SK-N-SH (cell line): ENCODE data around the gene GGCT.

ENCODE experiments used
- CHD2 ChIP-seq: fragments of 150-350 bp; IDR thresholded peaks from 2 replicates; pipeline ENCODE4 v1.6.1; 2018; ENCODE audit warnings: low read length; ENCODE audit not compliant: partially characterized antibody
- EP300 ChIP-seq, 2 experiments: IDR thresholded peaks; 2 replicates each; pipeline versions ENCODE4 v1.4.0 to v1.6.1; 2012; ENCODE audit warnings: borderline replicate concordance in 1 of 2, low read depth in 1 of 2, low read length in 1 of 2
- EZH2phosphoT487 ChIP-seq: fragments of 200-600 bp; sonication (generic); IDR thresholded peaks from 2 replicates; pipeline ENCODE4 v1.6.1; 2017; ENCODE audit warnings: low read depth, mixed run types, mild to moderate bottlenecking, antibody characterized with exemption, moderate library complexity, borderline replicate concordance
- FOXM1 ChIP-seq: IDR thresholded peaks from 2 replicates; pipeline ENCODE4 v1.4.0; 2012; ENCODE audit warnings: low read depth, mild to moderate bottlenecking
- GABPA ChIP-seq: IDR thresholded peaks from 2 replicates; pipeline ENCODE4 v1.4.0; 2012; ENCODE audit warnings: low read depth, mild to moderate bottlenecking
- POLR2AphosphoS5 ChIP-seq: IDR thresholded peaks from 2 replicates; pipeline ENCODE4 v1.6.1; 2012; ENCODE audit warnings: low read depth, low read length
- SMC3 ChIP-seq: IDR thresholded peaks from 2 replicates; pipeline ENCODE4 v1.6.1; 2012; ENCODE audit warnings: low read depth, low read length, improper control_type of control experiment
- TAF1 ChIP-seq: IDR thresholded peaks from 2 replicates; pipeline ENCODE4 v1.6.1; 2012; ENCODE audit warnings: low read depth, mild to moderate bottlenecking, low read length, moderate library complexity, borderline replicate concordance
- YY1 ChIP-seq: IDR thresholded peaks from 2 replicates; pipeline ENCODE4 v1.4.0; 2012; ENCODE audit warnings: low read depth, mild to moderate bottlenecking
- TF ChIP-seq, protein P1 (sequence below): fragments of 200-600 bp; sonication (generic); IDR thresholded peaks from 2 replicates; pipeline ENCODE4 v1.6.1; 2017; ENCODE audit warnings: antibody characterized with exemption, mild to moderate bottlenecking, moderate library complexity

- TF ChIP-seq CHD2 (no peak), YY1 (no peak), EP300 (IDR thresholded peaks at IDR 0.05; ENCODE audit: borderline replicate concordance in 1 of 2, low read depth in 1 of 2, low read length in 1 of 2) (no peak), SMC3 (no peak), GABPA (no peak), TAF1 (no peak), EZH2phosphoT487 (no peak), FOXM1 (no peak), POLR2AphosphoS5 (no peak)
- TF ChIP-seq, protein P1, sequence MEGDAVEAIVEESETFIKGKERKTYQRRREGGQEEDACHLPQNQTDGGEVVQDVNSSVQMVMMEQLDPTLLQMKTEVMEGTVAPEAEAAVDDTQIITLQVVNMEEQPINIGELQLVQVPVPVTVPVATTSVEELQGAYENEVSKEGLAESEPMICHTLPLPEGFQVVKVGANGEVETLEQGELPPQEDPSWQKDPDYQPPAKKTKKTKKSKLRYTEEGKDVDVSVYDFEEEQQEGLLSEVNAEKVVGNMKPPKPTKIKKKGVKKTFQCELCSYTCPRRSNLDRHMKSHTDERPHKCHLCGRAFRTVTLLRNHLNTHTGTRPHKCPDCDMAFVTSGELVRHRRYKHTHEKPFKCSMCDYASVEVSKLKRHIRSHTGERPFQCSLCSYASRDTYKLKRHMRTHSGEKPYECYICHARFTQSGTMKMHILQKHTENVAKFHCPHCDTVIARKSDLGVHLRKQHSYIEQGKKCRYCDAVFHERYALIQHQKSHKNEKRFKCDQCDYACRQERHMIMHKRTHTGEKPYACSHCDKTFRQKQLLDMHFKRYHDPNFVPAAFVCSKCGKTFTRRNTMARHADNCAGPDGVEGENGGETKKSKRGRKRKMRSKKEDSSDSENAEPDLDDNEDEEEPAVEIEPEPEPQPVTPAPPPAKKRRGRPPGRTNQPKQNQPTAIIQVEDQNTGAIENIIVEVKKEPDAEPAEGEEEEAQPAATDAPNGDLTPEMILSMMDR: no peak
Measured at GRCh38 chr7:30511973-30512662, 7.5 kb upstream of the GGCT start.
